NCI-H526 treated with DMSO at 0.1 percent for 48 hours (cell line): ENCODE data around the gene UBN1.
A peak's percentile ranks its signal among the peaks of the same experiment; 100 is the strongest.

ENCODE experiments used
- DNase-seq: peaks from one replicate; lab custom pipeline; 2025; lab: John Stamatoyannopoulos, UW

UBN1 gene

DNA sequence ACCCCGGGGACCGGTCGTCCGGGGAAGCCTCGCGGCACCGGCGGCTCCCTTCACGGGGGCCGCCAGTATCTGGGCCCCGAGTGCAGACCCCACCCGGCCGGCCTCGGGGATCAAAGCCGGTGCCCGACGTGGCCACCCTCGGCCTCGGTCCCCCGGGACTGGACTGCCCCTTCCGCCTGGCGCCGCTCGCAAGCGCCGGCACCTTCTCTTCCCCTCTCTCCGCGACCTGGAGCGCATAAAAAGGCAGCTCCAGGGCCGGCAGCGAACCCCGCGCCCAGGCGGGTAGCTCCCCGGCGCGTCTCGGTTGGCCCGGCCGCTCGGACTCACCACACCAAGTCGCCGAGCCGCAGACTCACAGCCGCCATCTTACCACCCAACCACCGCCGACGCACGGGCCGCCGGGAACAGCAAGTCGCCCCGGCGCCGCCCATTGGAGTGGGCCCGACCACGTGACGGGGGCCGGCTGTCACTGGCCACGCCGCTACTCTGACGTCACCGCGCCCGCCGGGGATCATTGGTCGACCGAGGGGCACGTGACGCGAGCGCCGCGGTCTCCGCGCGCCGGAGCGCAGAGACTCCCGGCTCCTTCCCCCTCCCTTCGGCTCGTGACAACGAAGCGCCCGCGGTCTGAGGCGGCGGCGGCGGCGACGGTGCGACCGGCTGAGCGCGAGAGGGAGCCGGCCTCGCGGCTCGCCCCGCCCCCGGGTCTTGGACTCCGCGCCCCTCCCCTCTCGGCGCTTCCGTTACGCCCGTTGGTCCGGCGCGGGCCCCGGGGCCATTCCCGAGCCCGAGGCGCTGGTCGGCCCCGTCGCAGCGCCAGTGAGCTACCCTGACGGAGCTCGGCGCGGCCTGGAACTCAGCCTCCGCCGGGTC is at the start of gene UBN1, which contains the start of gene GLYR1:
UBN1 (plus strand) TSS at position 581 of the 873 bp plus-strand sequence. CDS start 5,437 bp downstream, outside the sequence.
GLYR1 (minus strand) TSS at position 388 of the 873 bp plus-strand sequence; CDS start at position 365, 23 bp downstream.
- peak; percentile 82 for DNase-seq

GRCh38 chr16:4797805-4798252 is 49.5 kb upstream of the UBN1 start:
- no peak for DNase-seq

DNA sequence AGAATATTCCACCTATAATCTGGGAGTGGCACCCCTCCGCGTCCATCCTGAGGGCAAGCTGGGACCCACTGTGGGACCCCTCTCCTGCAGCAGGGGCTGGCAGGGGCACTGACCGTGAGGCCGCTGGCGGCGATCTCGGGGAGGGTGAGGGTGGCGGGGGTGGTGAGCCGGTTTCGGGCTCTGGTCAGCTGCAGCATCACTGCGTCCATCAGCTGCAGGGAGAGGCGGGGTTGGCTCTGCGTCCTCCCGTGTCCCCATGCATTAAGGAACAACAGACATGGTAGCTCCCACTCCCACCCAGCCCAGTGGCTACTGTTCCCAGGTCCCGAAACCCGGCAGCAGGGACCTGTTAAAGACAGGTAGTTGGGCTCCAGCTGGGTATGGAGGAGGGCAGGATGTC is 48.8 kb upstream of the UBN1 start:
- no peak for DNase-seq

- DNase-seq: no peak
Measured at GRCh38 chr16:4799171-4799855, 48.0 kb upstream of the UBN1 start.

DNA sequence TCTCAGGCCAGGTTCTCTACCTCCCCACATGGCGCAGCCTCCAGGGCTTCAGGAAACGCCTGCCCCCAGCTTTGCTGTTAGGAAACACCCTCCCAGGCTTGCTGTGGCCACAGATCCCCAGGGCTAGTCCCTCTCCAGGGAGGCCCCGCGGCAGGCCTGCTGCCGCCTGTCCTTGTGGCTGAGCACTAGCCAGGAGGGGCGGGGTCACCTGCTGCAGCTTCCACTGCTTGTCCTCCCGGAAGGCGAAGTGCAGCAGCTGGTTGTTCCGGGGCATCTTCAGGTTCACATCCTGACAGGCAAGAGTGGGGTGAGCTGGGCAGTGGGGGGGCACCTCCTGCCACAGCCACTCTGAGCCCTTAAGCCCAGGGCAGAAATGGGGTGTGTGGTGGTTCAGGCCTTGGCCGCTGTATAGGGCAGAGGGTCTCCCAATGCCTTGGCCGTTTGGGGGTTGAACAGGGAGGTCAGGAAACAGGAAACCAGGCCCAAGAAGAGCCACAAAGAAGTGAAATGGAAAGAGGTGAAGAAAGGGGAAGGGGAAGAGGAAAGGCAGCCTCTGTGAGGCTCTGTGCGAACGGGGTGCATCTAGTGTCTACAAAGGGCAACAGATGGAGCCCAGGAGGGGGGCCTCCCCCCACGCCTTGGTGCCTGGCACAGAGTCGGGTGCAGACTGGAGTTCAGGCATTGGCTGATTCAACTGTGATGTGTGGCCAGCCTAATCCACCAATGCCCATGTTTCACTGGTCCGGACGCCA is 46.8 kb upstream of the UBN1 start:
- no peak for DNase-seq

GRCh38 chr16:4801051-4801961 is 46.0 kb upstream of the UBN1 start:
- DNase-seq: no peak

DNA sequence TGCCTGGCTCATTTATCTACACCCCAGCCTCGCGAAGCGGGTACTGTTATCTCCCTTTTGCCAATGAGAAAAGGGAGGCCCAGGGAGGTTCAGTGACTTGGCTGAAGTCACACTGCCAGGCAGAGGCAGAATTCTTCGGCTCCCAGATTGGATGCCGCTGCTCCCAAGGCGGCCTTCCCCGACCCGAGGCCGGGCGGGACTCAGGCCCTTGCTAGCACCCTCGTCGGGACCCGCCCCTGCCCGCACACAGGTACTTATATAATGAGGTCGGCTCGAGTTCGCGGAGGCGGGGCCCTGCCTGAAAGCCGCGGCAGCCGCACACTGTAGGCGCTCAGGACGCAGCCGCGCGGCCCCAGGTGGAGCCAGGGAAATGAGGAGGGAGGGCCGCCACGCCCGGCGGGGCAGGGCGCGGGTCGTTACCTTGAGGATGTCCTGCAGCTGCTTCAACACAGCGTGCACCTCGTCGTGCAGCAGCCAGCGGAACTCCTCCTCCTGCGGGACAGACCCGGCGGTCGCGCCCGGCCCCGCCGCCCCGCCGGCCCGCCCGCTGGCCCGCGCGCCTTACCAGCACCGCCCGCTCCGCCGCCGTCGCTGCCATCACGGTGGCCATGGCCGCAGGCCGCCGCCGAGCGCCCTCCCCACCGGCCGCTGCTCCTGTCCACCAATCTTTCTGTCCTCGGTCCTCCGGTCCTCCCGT is 45.2 kb upstream of the UBN1 start, which contains the start of gene ROGDI:
ROGDI (minus strand) TSS at position 672 of the 697 bp plus-strand sequence; CDS start at position 610, 62 bp downstream.
- DNase-seq: peak; percentile 86

- peak; percentile 82 for DNase-seq
Measured at GRCh38 chr16:4802659-4803287, 44.5 kb upstream of the UBN1 start.

- no peak for DNase-seq
Measured at GRCh38 chr16:4803401-4803844, 43.9 kb upstream of the UBN1 start.

GRCh38 chr16:4803898-4804762 is 43.2 kb upstream of the UBN1 start:
- DNase-seq: no peak

DNA sequence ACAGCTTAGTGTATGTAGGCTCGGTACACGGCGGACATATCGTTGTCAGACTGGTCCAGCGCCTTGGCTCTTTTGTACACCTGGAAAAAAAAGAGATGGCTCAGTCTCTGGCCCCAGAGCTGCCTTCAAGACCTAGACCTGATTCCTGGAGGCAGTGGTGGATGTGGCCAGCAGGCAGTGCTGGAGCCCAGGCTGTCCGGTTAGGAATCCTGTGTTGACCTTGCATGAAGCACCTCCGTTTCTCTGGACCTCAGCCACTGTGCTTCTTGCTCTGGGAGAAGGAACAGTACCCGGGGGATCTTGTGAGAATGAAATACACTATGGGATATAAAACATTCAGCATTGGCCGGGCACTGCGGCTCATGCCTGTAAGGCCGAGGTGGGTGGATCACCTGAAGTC is 42.0 kb upstream of the UBN1 start:
- no peak for DNase-seq

DNA sequence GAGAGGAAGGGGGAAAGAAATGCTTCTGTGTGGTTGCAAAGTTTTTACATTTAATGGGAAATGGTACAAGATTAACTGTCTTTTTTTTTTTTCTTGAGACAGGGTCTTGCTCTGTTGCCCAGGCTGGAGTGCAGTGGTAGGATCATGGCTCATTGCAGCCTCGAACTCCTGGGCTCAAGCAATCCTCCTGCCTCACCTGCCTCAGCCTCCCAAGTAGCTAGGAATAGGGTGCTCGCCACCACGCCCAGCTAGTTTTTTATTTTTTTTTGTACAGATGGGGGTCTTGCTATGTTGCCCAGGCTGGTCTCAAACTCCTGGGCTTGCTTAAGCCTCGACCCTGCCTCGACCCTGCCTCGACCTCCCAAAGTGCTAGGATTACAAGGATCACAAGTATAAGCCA is 41.0 kb upstream of the UBN1 start:
- no peak for DNase-seq

- DNase-seq: no peak
Measured at GRCh38 chr16:4811242-4811641, 36.0 kb upstream of the UBN1 start.

- DNase-seq: no peak
Measured at GRCh38 chr16:4811773-4812172, 35.5 kb upstream of the UBN1 start.

DNA sequence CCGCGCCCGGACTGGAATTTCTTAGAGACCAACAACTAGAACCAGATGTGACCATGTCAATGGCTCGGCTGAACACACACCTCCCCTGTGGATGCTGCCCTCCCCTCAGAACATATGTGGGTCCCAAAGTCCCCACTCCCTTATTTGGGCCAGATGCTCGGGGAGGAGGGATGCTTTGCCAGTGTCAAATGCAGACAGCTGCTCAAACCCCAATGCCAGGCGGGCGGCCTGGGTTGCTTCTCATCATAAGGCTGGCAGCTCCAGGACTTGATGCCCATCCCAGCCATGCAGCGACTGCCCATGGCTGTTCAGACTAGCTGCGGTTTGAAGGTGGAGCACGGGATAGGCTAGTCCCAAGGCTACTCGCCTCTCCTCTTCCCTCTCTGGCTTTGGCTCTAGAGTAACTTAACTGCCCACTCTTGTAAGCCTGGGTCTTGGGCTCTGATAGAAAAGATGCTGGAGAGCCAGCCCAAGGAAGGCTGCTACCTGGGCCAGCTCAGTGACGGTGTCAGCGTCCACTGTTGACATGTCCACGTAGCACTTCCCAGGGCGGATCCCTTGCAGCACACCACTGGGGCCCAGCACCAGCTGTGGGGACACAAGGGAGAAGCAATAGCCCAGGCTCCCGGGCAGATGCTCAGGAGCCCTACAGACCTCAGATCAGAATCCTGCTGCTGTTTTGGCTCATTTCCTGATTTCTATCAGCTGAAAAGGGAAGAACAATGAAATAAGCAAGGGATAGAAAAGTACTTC is 33.9 kb upstream of the UBN1 start:
- no peak for DNase-seq

DNA sequence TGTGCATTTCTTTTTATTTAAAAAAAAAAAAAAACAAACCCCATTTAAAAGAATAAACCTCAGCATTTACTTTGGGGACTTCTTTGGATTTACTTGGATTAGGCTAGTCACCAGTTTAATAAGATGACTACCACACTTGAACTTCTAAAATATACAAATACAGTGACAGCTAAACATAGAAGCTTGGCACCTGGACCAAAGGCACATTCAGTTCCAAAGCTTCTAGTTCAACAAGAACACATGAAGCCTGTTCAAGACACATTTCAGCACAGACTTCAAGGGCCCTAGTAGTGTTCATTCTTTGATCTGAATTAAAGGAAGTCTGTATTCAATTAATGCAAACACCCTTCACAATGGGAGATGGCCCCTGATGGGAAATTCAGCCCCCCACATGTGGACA is 33.2 kb upstream of the UBN1 start:
- no peak for DNase-seq

DNA sequence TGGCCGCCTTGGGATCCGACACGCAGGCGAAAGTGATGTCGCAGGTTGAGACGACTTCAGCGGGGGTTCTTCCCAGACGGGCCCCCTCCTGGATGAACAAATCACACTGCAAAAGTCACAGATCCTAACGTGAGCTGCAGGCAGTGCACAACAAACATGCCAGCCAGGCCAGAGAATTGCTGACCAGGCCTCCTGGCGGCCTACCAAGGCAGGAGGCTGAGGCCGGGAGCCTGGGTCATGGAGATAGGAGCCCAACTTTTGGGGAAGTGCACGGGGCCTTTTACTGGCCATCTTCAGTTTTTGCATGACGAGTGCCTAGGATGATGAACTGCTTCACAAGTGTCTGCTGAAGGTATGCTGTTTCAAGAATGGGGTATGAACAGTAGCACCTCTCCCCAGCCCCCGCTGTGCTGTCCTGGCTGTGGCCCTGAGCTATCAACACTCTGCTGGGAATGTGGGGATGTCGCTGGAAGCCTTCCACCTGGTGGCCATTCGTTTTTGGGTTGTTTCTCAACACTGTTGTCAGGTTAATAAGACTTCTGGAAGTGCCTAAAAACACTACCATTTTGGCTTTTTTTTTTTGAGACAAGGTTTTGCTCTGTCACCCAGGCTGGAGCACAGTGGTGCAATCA is 32.6 kb upstream of the UBN1 start:
- no peak for DNase-seq

GRCh38 chr16:4820652-4821051 is 26.6 kb upstream of the UBN1 start:
- no peak for DNase-seq
